AG08396 (cell line): Measurements from ENCODE around the gene OBSL1.

Experiments used
- DNase-seq: peaks from one replicate; pipeline ENCODE4 v3.0.0; 2012; ENCODE audit warnings: low spot score, mixed read lengths

Gene OBSL1

DNA sequence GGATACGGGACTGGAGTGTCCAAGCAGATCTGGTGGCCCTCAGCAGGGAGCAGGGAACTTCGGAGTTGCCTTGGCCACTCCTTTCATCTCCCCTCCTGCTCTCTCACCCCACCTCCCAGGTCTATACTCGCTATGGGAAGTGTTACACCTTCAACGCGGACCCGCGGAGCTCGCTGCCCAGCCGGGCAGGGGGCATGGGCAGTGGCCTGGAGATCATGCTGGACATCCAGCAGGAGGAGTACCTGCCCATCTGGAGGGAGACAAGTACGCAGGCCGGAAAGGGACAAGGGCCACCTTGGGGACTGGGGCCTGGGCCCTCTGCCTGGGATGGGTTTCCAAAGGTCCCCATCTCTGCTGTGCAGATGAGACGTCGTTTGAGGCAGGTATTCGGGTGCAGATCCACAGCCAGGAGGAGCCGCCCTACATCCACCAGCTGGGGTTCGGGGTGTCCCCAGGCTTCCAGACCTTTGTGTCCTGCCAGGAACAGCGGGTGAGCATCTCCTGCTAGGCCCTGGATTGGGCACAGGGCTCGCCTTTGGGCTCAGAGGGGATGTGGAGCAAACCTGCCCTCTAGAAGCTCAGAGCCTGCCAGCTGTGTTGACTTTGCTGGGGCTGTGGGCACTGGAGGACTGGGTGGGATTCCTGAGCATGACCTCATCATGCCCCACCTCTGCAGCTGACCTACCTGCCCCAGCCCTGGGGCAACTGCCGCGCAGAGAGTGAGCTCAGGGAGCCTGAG, 39.5 kb downstream of the OBSL1 start:
- DNase-seq: no peak

DNA sequence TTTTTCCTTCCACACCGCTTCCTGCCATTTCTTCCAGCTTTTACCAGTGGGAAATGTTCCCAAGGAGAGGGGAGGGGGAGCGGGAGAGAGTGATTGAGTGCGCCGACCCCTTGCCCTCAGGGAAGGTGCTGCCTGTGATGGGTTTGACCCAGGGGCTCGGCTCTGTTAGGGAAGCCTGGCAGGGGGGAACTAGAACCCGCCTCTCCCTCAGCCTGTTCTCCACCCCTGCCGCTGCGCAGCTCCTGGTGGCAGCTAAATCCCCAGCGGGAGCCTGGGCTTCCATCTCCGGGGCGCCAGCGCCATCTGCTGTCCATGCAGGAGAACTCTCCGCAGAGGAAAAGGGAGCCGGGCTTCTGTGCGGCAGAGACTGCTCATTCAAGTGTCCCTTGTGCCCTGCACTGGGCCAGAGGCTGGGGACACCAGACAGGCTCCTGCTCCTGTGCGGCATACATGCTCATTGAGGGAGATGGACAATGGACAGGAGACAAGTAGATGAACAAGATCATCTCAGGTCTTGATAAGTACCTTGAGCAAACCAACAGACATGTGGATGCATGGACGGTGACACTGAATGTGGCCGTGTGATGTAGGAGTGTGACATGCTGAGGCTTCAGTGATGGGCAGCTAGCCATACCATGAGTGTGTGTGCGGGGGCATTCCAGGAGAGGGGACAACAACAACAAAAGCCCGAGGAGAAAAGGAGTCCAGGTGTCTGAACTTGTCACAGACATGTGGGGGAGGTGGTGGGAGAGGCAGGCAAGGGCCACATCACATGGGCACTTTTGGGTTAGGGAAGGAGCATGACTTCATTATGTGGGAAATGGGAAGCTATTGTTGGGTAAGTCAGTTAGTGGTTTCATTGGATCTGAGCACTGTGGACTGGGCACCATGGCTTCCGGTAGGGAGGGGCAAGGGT, 41.0 kb downstream of the OBSL1 start:
- peak; percentile 94 for DNase-seq

DNA sequence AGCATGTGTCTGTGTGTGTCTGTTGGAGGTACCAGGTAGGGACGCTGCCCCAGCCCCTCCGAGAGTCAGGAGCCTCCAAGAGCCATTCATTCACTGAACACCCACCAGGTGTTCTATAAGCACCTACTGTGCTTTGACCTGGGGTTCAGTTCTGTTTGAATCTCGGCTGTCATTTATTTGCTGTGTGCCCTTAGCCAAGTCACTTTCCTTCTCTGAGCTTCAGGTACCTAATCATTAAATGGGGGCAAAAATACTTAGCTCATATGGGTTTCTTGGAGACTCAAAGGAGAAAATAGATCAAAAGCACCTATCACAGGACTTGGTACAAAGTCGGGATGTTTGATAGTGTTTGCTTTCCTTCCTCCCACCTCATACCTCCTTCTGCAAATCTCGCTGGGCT, 43.9 kb downstream of the OBSL1 start:
- DNase-seq: no peak

DNA sequence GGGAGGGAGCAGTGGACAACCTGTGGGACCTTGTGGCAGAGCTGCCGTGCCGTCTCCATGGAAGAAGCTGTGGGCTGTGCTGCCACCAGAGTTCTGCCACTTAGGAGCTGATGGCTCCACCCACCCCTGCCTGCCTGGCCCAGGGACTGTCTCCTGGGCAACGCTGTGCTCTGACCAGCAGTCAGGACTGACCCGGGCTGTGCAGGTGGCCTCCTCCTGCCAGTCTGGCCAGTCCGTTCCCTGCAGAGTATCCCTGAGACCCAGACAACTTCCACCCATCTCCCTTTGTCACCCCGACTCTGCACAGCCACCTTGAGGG, 44.3 kb downstream of the OBSL1 start:
- DNase-seq: no peak

DNA sequence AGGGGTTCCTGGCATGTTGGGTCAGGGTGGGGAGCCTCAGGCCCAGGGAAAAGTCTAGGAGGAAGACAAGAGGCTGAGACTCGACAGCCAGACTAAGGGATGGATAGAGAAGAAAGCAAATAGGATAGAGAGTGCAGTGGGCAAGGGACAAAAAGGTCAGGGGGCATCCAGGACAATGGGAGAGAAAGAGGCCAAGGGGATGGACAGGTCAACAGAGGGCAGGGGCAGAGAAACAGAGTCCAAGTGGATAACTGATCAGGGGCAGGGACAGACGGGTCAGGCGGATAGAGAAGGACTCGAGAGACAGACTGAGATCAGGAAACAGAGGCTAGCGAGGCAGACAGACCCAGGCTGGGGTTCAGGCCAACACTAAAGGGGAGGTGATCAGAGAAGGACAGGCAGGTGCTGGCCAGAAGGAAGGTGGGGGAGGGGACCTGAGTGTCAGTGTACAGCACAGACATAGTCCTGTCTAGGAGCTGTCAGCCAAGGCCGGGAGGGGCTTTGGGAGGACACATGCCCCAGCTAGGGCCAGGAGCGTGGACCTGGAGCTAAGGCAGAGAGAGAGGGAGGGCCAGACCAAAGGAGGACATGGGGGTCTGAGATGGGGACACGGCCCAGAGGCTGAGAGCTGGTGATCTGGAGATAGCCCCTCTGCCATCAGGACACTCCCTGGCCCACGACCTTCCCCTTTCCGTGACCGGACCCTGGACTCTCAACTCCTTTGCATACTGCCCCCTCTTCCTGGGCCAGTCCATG, 44.8 kb downstream of the OBSL1 start:
- DNase-seq: no peak

DNA sequence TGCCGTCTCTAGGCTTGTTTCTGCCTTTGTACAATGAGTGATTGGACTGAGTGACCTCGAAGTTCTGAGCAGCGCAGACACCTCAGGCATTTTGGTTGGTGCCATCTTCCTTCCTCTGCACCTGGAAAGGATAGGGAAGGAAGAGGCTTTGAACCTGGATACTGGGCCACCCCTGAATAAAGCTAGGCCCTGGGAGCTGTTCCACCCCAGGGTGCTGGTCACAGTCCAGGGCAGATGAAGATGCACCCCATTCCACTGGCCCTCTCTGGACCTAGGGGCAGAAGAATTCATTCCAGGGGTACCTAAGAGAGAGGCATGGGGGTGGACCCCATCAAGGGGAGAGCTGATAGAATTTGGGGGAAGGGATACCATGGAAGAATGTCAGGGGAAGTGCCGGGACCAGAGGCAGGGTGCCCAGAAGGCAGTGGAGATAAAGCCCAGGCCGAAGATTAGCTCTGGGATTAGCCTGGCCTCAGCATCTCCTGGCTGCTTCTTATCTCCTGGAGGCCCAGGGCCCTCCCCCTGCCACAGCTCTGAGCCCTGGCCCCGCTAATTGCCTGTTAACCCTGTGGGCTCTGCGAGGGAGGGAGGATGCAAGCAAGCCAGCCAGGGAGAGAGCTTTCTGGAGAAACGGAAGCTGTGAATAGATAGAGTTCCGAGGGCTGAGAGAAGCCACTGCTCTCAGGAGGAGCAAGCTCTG, 45.7 kb downstream of the OBSL1 start:
- no peak for DNase-seq

DNA sequence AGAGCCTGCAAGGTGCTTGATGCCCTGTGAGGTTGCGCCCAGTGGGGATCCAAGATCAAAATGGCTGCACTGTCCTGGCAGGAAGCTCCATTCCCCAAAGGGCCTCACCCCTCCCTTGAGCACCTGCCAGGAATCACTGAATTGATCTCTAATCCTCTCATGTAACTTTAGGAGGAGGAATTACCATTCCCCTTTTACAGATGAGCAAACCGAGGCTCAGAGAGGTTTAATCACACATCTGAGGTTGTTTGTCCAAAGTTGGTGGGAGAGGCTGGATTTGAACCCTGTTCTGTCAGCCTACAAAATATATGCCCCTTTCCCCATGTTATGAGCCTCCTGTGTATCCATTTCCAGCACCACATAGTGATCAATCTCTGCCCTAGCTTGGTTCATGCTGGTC, 46.5 kb downstream of the OBSL1 start:
- DNase-seq: no peak

DNA sequence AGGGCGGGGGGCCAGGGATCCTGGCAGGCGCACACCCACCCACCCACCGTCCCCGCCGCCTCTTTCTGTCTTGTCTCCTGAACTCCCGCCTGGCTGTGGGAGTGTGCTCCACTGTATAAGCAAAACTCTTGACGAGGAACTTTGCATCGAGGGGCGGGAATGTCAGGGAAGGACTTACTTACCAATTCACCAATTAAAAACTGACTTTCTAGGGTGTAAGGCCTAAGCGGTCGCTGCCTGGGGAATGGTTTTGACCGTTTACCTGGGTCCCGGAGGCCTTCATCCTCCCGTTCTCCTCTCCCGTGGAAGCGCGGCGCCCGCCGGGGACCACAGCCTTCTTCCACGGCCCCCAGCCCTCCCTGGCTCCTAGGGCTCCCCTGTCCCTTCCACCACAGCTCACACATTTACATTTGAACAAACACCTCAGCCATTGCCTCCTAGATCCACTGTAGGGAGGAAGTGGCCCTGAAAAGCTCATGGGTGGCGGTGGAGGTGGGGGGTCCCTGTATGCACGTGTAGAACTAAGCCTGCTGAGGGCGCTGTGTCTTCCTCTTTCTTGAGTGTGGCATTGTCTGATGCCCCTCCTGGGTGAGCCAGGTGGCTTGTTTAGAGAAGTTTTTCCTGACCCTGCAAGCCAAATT, 48.2 kb downstream of the OBSL1 start:
- no peak for DNase-seq

DNA sequence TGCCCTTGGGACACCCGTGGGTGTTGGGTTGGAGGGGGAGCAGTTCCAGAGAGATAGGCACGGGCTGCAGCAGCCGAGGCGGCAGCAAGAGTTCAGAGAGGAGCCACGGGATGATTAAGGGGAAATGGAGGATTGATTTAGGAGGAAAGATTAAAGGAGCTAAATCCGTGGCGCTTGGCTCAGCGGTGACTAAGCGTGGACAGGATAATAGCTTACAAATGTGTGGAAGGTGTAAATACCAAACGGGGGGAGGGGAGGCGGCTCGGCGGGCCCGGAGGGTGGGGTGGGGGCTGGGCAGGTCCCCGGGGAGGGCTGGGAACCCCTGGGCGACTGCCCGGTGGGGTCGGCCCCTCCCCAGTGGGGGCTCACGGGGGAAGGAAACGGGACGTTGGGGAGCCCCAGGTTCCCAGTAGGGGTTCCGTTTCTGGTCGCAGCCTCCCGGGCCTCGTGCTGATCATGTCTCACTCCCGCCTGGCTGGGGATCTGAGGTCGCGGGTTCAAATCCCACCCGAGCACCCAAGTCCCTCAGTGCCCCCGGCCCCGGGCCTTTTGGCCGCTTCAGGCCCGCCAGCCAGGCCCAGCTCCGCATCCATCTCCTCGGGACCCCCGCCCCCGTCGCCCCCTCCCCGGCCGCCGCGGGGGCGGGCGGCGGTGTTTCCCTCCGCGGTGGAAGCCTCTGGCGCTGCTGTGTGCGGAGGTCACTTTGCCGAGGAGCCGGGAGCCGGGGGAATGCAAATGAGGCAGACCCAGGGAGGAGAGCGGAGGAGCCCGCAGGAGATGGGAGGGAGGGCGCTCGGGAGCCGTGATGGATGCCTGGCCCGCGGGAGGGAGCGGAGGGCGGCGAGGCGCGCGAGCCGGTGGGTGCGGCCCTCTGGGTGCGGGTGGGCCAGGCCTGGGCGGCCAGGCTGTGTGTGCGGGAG, 49.0 kb downstream of the OBSL1 start:
- DNase-seq: peak; percentile 77

DNA sequence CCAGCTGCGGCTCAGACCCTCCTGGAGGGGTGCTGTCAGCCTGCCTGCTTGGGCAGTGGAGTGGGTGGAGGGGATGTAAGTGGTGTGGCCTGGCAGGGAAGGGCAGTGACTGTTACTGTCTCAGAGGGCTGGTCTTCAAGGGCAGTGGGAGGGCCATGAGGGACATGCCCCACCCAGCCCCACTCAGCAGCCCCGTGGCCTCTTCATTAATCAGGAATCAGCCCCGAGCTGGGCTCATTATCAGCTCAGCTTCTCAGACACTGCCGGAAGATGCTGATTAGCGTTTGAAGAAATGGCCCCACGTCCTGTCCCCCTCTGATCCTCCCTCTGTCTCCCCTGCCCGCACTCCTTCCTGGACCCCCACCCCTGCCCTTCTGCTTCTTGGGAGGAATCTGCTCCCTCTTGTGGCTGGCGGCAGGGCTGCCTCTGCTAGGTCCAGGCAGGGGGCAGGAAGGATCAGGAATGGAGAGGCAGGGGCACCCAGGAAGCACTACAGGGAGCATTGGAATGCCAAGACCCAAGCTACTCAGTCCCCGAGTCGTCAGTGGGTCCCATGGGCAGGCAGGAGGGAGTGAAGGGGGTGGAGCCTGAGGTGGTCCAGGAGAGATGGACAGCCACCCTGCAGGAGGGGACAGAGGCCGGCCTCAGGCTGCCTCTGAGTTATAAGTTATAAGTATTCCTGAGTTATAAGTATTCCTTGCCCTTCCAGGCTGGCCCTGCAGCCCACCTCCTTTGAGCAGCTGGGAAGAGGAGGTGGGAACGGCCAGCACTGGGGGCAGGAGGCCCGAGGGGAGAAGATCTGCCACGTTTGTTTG, 50.1 kb downstream of the OBSL1 start:
- peak; percentile 83 for DNase-seq

DNA sequence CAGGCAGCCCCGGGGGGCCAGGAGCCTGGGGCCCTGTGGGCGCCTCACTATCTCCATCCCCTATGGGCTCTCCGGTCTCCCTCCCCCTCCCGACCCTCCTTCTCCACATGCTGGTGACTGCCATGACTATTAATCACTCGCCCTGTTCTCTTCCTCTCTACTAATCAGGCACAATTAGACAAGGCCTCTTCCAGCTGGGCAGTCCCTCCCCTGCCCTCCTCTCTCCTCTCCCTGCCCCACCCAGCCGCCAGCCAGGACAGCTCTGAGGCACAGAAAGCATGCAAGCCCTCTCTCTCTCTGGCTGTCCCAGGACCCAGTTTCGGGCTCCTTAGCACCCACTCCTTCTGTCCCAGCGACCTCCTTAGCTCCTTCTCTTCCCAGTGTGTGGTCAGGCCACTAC, 51.3 kb downstream of the OBSL1 start:
- DNase-seq: no peak

DNA sequence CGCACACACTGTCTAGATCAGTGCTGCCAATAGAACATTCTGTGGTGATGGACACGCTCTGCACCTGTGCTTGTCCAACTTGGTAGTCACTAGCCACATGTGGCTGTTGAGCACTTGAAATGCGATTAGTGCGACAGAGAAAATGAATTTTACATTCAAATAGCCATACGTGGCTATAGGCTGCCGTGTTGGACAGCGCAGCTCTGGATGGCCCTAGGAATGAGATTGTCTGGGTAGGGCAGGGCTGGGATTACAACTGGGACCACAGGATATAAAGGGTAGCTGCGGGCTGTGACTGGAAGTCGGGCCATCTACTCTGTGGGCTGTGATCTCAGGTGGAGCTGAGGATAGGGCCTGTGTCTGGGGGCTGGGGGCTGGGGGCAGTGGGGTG, 51.8 kb downstream of the OBSL1 start:
- DNase-seq: no peak

DNA sequence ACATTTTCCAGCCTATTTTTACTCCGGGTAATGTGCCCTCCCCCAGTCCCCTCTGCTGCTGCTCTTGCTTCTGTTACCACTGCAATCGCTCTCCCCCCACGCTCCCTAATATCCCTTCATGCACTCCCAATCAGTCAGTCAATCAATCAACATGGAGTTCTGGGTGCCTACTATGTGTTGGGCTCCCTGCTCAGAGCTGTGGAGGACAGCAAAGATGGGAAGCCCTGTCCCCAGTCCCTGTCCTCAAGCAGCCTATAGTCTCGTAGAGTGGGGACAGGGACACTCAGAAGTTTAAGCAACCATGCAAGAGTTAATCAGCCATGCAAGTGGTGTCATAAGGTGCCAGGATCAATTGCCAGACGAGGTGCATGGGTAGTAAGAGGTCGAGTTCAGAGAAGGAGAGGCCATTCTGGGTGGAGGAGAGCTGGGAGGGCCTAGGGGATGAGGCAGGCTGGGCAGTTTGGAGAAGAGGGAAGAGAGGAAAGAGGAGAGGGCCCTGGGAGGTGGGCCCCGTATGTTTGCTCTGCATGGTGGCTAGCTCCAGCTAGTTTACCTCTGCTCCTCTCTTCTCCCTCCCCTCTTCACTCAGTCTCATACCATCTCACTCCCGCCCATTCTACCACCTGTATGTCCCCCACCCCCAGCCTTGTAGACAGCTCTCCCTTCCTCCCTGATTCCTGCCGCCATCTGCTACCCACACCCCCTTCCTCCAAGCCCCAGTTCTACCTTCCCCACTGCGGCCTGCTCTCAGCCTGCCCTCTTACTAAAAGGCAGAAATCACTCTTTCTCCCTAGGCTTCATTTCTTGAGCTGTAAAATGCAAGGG, 53.2 kb downstream of the OBSL1 start:
- DNase-seq: no peak

DNA sequence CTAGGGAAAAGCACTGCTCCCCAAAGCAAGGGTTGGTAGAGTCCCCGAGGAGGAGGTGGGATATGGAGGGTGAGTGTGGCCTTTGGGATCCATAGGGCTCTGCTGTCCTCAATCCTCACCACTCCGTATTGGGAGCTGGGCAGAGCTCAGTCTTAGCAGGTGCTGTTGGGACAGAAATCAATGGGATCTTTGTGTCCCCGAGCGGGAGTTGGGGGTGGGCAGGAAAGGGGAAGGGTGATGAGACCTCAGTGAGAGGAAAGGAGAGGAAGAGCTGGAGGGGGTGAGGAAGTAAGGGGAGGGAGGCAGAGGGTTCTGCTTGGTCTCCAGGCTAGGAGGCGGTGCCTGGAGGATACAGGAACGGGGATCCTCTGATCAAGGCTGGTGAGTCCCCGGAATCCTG, 54.5 kb downstream of the OBSL1 start:
- no peak for DNase-seq

DNA sequence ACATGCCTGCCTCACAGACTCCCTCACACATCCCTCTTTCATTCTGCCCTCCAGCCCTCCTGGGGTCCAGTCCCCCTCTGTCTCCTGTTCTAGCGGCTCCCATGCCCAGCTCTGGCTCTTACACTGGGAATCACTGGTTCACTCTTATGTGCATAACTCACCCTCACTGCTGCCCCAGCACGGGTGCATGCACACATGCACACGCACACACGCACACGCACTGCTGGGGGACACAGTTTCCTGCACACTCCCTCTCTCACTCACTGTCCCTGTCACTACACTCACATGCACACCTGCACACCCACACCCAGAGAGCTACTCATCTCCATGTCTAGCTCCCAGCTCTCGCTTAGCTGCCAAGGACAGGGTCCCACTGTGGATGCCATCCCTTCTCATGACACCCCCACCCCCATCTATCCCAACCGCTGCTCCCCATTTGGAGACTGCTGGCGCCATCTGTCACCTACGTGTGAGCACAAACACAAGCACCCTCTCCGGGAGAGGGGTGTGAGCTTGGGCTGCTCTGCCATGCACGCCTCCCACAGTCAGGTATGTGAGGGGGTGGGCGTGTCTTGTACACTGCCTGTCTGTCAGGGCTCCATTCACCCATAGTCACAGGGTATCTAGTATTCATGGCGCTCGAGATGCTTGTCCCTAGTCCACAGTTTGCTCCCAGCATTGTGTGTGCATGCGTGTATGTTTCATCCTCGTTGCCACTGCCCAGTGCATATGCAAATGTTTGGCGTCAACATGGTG, 55.3 kb downstream of the OBSL1 start:
- DNase-seq: no peak

DNA sequence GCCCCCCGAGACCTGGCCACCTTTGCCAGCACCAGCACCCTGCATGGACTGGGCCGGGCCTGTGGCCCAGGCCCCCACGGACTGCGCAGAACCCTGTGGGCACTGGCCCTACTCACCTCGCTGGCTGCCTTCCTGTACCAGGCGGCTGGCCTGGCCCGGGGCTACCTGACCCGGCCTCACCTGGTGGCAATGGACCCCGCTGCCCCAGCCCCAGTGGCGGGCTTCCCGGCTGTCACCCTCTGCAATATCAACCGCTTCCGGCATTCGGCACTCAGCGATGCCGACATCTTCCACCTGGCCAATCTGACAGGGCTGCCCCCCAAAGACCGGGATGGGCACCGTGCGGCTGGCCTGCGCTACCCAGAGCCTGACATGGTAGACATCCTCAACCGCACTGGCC, 56.5 kb downstream of the OBSL1 start:
- no peak for DNase-seq

DNA sequence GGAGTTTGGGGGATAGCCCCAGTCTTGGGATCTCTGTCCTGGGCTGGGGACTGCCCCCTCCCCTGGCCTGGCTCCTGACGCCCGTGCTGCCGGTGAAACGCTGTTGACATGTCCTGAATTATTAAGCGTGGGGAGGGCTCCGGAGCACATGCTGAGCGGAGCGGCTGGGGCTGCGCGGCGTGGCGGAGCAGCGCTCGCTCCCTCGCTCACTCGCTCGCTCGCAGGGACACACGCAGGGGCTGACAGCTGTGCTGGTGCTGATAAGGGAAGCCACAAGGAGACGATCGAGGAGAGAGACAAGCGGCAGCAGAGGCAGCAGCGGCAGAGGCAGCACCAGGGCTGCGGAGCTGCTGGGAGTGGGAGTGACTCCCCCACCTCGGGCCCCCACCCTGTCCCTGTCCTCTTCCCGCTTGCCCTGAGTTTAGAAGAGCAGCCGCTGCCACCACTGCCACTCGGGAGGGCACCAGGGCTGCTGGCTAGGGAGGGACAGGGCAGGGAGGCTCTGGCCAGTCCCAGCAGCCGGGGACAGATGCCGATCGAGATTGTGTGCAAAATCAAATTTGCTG, 57.1 kb downstream of the OBSL1 start, which contains the start of gene ASIC4:
Gene ASIC4, plus strand, starts transcription at position 287 of the 566 bp plus-strand sequence. Its CDS starts 243 bp downstream, at position 530.
- peak; percentile 52 for DNase-seq

DNA sequence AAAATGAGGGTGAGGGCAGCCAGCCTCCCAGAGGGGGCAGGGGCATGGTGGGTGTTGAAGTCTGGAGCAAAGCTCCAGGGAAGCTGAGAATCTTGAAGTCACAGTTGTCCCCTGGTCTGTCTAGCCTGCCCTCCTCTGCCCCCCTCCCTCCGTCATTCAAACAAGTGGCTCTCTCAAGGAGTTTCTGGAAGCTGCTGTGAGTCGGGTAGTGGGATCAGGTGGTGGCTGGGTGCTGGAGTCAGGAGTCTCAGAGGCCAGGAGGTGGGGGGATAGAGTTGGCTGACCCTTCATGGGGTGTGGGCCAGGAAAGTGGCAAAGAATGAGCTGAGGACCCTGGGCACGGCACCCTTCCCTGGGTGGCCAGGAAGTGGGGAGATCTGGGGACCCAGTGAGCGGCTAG, 57.6 kb downstream of the OBSL1 start:
- no peak for DNase-seq
